Neural progenitor cell (in vitro differentiated cells): ENCODE results near the gene PCBD2.

Experiments used
- EZH2 ChIP-seq: fragments of 200-600 bp; sonication (generic); IDR thresholded peaks from 2 replicates; pipeline ENCODE4 v1.6.1; 2017; ENCODE audit warnings: antibody characterized with exemption, mild to moderate bottlenecking, moderate library complexity
- TF ChIP-seq, protein P1 (sequence below): fragments of 200-600 bp; sonication (generic); IDR thresholded peaks from 2 replicates; pipeline ENCODE4 v1.5.1; 2017; ENCODE audit warnings: antibody characterized with exemption, mild to moderate bottlenecking

- TF ChIP-seq, protein P1, sequence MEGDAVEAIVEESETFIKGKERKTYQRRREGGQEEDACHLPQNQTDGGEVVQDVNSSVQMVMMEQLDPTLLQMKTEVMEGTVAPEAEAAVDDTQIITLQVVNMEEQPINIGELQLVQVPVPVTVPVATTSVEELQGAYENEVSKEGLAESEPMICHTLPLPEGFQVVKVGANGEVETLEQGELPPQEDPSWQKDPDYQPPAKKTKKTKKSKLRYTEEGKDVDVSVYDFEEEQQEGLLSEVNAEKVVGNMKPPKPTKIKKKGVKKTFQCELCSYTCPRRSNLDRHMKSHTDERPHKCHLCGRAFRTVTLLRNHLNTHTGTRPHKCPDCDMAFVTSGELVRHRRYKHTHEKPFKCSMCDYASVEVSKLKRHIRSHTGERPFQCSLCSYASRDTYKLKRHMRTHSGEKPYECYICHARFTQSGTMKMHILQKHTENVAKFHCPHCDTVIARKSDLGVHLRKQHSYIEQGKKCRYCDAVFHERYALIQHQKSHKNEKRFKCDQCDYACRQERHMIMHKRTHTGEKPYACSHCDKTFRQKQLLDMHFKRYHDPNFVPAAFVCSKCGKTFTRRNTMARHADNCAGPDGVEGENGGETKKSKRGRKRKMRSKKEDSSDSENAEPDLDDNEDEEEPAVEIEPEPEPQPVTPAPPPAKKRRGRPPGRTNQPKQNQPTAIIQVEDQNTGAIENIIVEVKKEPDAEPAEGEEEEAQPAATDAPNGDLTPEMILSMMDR: no peak
- no peak for TF ChIP-seq EZH2
Measured at GRCh38 chr5:134945041-134945440, 40.1 kb downstream of the PCBD2 start.
